IMR-90 (cell line): ENCODE results near the gene TMEM114. TPM values are rescaled to one million over a fixed set of nuclear protein-coding genes. Genes with fewer than 3 reads are reported as not detected.

Source experiments
- ATAC-seq: fragments of 200-7000 bp; cut with Tn5 transposase; 2 replicates; pipeline ENCODE4 v1.9.1; 2020; ENCODE audit warnings: low read depth, mild to moderate bottlenecking, moderate library complexity
- BruUV-seq: library from RNA; stranded (reverse); fragments of 400-500 nt; replicated peaks from 2 replicates; lab custom pipeline; 2021; lab: Mats Ljungman, UMichigan
- CTCF ChIA-PET: fragments of 300-600 bp; formaldehyde crosslinking; extraction: SDS; loops from one replicate; lab custom pipeline; 2021; ENCODE audit warnings: antibody characterized with exemption; lab: Yijun Ruan, JAX
- POLR2A ChIA-PET: fragments of 300-600 bp; sonication (Branson Sonifier 250); formaldehyde crosslinking; loops from one replicate; lab custom pipeline; 2022; ENCODE audit warnings: antibody characterized with exemption; ENCODE audit not compliant: unreplicated experiment; lab: Charles Lee
- DNase-seq: peaks from one replicate; pipeline ENCODE4 v3.0.0; 2013
- H2AFZ ChIP-seq: replicated peaks from 2 replicates; pipeline ENCODE3; 2013; ENCODE audit warnings: low read length, mild to moderate bottlenecking; ENCODE audit not compliant: poor library complexity
- H2AK5ac ChIP-seq: 2 replicates; pipeline ENCODE4 v1.6.1; 2013; ENCODE audit warnings: low read depth, low read length, inconsistent platforms
- H2AK9ac ChIP-seq: replicated peaks from 2 replicates; pipeline ENCODE3; 2013; ENCODE audit warnings: mild to moderate bottlenecking, low read depth, low read length, moderate library complexity; ENCODE audit not compliant: poor library complexity
- H2BK120ac ChIP-seq: 2 replicates; pipeline ENCODE4 v1.6.1; 2013; ENCODE audit warnings: low read depth, low read length, inconsistent platforms
- H2BK15ac ChIP-seq: 3 replicates; pipeline ENCODE4 v1.6.1; 2013; ENCODE audit warnings: low read depth, low read length, inconsistent platforms
- H2BK20ac ChIP-seq: 2 replicates; pipeline ENCODE4 v1.6.1; 2013; ENCODE audit warnings: low read depth, mild to moderate bottlenecking, inconsistent platforms, low read length, moderate library complexity
- H2BK5ac ChIP-seq: 2 replicates; pipeline ENCODE4 v1.6.1; 2013; ENCODE audit warnings: mild to moderate bottlenecking, low read depth, low read length, inconsistent platforms; ENCODE audit not compliant: poor library complexity, severe bottlenecking
- H3K14ac ChIP-seq: replicated peaks from 2 replicates; pipeline ENCODE4 v1.6.1; 2013; ENCODE audit warnings: low read depth, low read length, inconsistent platforms
- H3K18ac ChIP-seq: 2 replicates; pipeline ENCODE4 v1.6.1; 2013; ENCODE audit warnings: low read depth, low read length, control low read depth
- H3K23ac ChIP-seq: 2 replicates; pipeline ENCODE4 v1.6.1; 2013; ENCODE audit warnings: low read depth, low read length, inconsistent platforms
- H3K27ac ChIP-seq: 2 replicates; pipeline ENCODE4 v1.5.1; 2013; ENCODE audit warnings: mild to moderate bottlenecking, control low read depth, low read length; ENCODE audit not compliant: insufficient read depth
- H3K27me3 ChIP-seq: 2 replicates; pipeline ENCODE4 v1.6.1; 2013; ENCODE audit warnings: low read length; ENCODE audit not compliant: control insufficient read depth, insufficient read depth
- H3K36me3 ChIP-seq: 2 replicates; pipeline ENCODE4 v1.6.1; 2013; ENCODE audit warnings: low read length, mixed read lengths; ENCODE audit not compliant: control insufficient read depth, insufficient read depth
- H3K4ac ChIP-seq: 2 replicates; pipeline ENCODE4 v1.6.1; 2013; ENCODE audit warnings: low read depth, low read length, inconsistent platforms
- H3K4me1 ChIP-seq: 2 replicates; pipeline ENCODE4 v1.6.1; 2013; ENCODE audit warnings: low read length, mixed read lengths; ENCODE audit not compliant: control insufficient read depth, insufficient read depth
- H3K4me2 ChIP-seq: 2 replicates; pipeline ENCODE4 v1.6.1; 2013; ENCODE audit warnings: low read depth, mild to moderate bottlenecking, control low read depth, low read length, moderate library complexity
- H3K4me3 ChIP-seq: 2 replicates; pipeline ENCODE4 v1.5.1; 2013; ENCODE audit warnings: low read depth, mild to moderate bottlenecking, control low read depth, low read length, moderate library complexity; ENCODE audit not compliant: insufficient read depth
- H3K56ac ChIP-seq: 2 replicates; pipeline ENCODE4 v1.6.1; 2013; ENCODE audit warnings: low read length, inconsistent platforms; ENCODE audit not compliant: insufficient read depth; ENCODE audit errors: extremely low read depth
- H3K79me1 ChIP-seq, 2 experiments: 2 replicates each; pipeline ENCODE4 v1.6.1; 2013; ENCODE audit warnings: low read length in 2 of 2, inconsistent platforms in 1 of 2, low read depth in 1 of 2
- H3K9ac ChIP-seq: 2 replicates; pipeline ENCODE4 v1.6.1; 2013; ENCODE audit warnings: low read depth, low read length, control low read depth
- H3K9me1 ChIP-seq: 2 replicates; pipeline ENCODE4 v1.6.1; 2013; ENCODE audit warnings: low read length, inconsistent platforms; ENCODE audit not compliant: insufficient read depth
- H3K9me3 ChIP-seq: 2 replicates; pipeline ENCODE4 v1.6.1; 2013; ENCODE audit warnings: low read length; ENCODE audit not compliant: control insufficient read depth, insufficient read depth
- H4K20me1 ChIP-seq: 2 replicates; pipeline ENCODE4 v1.6.1; 2013; ENCODE audit warnings: low read length, inconsistent platforms; ENCODE audit not compliant: insufficient read depth
- H4K5ac ChIP-seq: 2 replicates; pipeline ENCODE4 v1.6.1; 2013; ENCODE audit warnings: mild to moderate bottlenecking, low read depth, low read length, control low read depth
- H4K8ac ChIP-seq, 2 experiments: 2 replicates each; pipeline ENCODE4 v1.6.1; 2013; ENCODE audit warnings: low read depth in 2 of 2, low read length in 2 of 2, control low read depth in 1 of 2, inconsistent platforms in 1 of 2
- H4K91ac ChIP-seq: 2 replicates; pipeline ENCODE4 v1.6.1; 2013; ENCODE audit warnings: low read depth, low read length, inconsistent platforms; ENCODE audit not compliant: insufficient read depth
- MAFK ChIP-seq: IDR thresholded peaks from 2 replicates; pipeline ENCODE4 v1.6.1; 2012; ENCODE audit warnings: low read depth, low read length, improper control_type of control experiment
- WGBS, 2 experiments: methylation state at CpG; one replicate each; pipeline versions ENCODE4 v1.1.5 to v1.1.7; 2013; ENCODE audit warnings: missing lambda C conversion rate in 2 of 2; ENCODE audit not compliant: insufficient read length in 1 of 2; ENCODE audit errors: extremely low coverage in 2 of 2; 5-methylcytosine and 5-hydroxymethylcytosine counted together
- dilution Hi-C: fragments of 300-500 bp; cut with HindIII; formaldehyde crosslinking; loops from one replicate; pipeline ENCODE4 v1.14.3; 2018; ENCODE audit warnings: low sequenced_read_pairs; ENCODE audit not compliant: unreplicated experiment
- in situ Hi-C: fragments of 300-500 bp; cut with MboI; formaldehyde crosslinking; loops from 3 replicates; pipeline ENCODE4 v1.14.3; 2019; ENCODE audit warnings: low sequenced_read_pairs, inconsistent platforms, mixed read lengths
- intact Hi-C: fragments of 100-400 bp; cut with micrococcal nuclease; formaldehyde crosslinking; loops from 2 replicates; pipeline ENCODE4 v1.10.0; 2022
- polyA plus RNA-seq, 3 experiments: library from polyadenylated mRNA; depleted of rRNA; stranded (reverse); fragments of >200 nt; gene quantifications; 2 replicates each; pipeline ENCODE4 v1.2.3, GENCODE V29; 2012; ENCODE audit warnings: low replicate concordance in 1 of 3
- total RNA-seq: library from RNA; depleted of rRNA; stranded (reverse); fragments of >200 nt; gene quantifications from 2 replicates; pipeline ENCODE4 v1.2.3, GENCODE V29; 2012
- TF ChIP-seq, protein P1 (sequence below): fragments of 150-350 bp; IDR thresholded peaks from 2 replicates; pipeline ENCODE4 v1.6.1; 2017; ENCODE audit warnings: mild to moderate bottlenecking, antibody characterized with exemption, low read length, low read depth

TMEM114 gene
- total and polyA plus RNA-seq, 2 of the 4 experiments (the other 2 are of a cell fraction), result not detected

DNA sequence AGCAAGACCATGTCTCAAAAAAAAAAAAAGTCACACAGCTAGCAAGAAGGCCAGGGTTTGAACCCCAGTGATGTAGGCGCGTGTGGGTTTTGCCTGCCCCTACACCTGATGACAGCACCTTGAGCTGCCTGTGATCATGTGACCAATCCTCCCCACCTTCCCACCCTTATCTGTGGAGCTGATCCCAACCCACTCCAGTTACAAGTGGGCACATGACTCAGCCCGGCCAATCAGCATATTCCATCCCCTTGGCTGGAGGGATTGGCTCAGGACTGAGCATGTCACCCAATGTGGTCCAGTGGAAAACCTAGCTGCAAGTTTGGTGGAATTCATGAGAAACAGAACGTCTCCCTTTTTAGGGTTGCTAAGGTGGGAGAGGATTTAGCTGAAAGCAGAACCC lies 6.6 kb downstream of the TMEM114 start:
- Histone ChIP-seq H3K9me3 (no peaks in the 10 kb centered on the region), H3K27ac (no peak overlapping the region), H3K4me1 (no peaks in the 10 kb centered on the region), H3K9me1 (no peaks in the 10 kb centered on the region), H2AFZ (peak overlapping the region; percentile 60), H4K5ac (no peak overlapping the region), H2BK5ac (no peak overlapping the region), H4K20me1 (no peaks in the 10 kb centered on the region), H3K4me2 (no peak overlapping the region), H3K9ac (no peak overlapping the region), H3K79me1 (no peaks in the 10 kb centered on the region), H4K8ac (no peak overlapping the region), H3K18ac (no peak overlapping the region), H3K4ac (no peak overlapping the region), H2BK15ac (no peak overlapping the region), H3K4me3 (no peak overlapping the region), H3K36me3 (no peaks in the 10 kb centered on the region), H4K91ac (no peak overlapping the region), H3K27me3 (peaks cover 14% of the 10 kb centered on the region), H3K23ac (no peak overlapping the region), H3K14ac (no peak overlapping the region), H3K56ac (no peak overlapping the region), H2BK20ac (no peak overlapping the region), H2BK120ac (no peak overlapping the region), H2AK9ac (no peak overlapping the region), H2AK5ac (no peak overlapping the region)
- dilution Hi-C loops, result no loop called here
- POLR2A ChIA-PET, result interaction anchor here (0.8 kb wide), 1 partner anchor 11 kb away, joined by 5 read pairs; no protein-coding TSS in a partner anchor
- intact Hi-C loops, result no loop called here
- DNase-seq (no peak), ATAC-seq (no peak)
- no TSS peak for BruUV-seq
- in situ Hi-C loops, result no loop called here
- no peak for TF ChIP-seq MAFK
- TF ChIP-seq, protein P1, sequence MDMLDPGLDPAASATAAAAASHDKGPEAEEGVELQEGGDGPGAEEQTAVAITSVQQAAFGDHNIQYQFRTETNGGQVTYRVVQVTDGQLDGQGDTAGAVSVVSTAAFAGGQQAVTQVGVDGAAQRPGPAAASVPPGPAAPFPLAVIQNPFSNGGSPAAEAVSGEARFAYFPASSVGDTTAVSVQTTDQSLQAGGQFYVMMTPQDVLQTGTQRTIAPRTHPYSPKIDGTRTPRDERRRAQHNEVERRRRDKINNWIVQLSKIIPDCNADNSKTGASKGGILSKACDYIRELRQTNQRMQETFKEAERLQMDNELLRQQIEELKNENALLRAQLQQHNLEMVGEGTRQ, result peak; percentile 64; the same call in 1 of the 2 replicates
- CTCF ChIA-PET, result no interaction called here
- 56% methylated on average over 2 of the region's 4 CpGs; no CpG with 5 or more reads in 1 of the 2 experiments for WGBS, 2 experiments
